OCI-LY7 (cell line): ENCODE results near the gene SDCBP2.

ENCODE experiments used
- CTCF ChIP-seq: fragments of 200-600 bp; sonication (generic); conservative IDR thresholded peaks from 2 replicates; pipeline ENCODE4 v1.5.1; 2014; ENCODE audit warnings: mild to moderate bottlenecking, antibody characterized with exemption, low read length, moderate library complexity, mixed read lengths
- EZH2phosphoT487 ChIP-seq: fragments of 200-600 bp; sonication (generic); IDR thresholded peaks from 2 replicates; pipeline ENCODE4 v1.6.1; 2018; ENCODE audit warnings: low read depth, borderline replicate concordance, mild to moderate bottlenecking, mixed run types, antibody characterized with exemption, low read length, moderate library complexity, mixed read lengths

GRCh38 chr20:1345030-1345755, 16.3 kb upstream of the SDCBP2 start:
- TF ChIP-seq EZH2phosphoT487 (no peak), CTCF (no peak)
